Heart left ventricle (tissue), 16 donors: Measurements from ENCODE around the gene COLEC12. TPM values are rescaled to one million over a fixed set of nuclear protein-coding genes. Genes with fewer than 3 reads are reported as not detected.

ENCODE experiments used
- ATAC-seq, 4 donors: fragments of 200-7000 bp; cut with Tn5 transposase; one replicate each; pipeline ENCODE4 v1.9.1; 2020 to 2022; ENCODE audit warnings: moderate library complexity in 4 of 4, mild to moderate bottlenecking in 3 of 4, moderate number of reproducible peaks in 1 of 4
- DNase-seq, 5 donors: peaks; one replicate each; pipeline ENCODE4 v3.0.0-alpha.2; 2020
- H3K27ac ChIP-seq, 12 donors: fragments of 200-600 bp; sonication (generic) in 4 of 12; one replicate each; pipeline versions ENCODE4 v1.5.0 to v1.8.0; 2016 to 2022; ENCODE audit warnings: mild to moderate bottlenecking in 2 of 12
- H3K27me3 ChIP-seq, 9 donors: fragments of 200-600 bp; sonication (generic) in 2 of 9; one replicate each; pipeline versions ENCODE4 v1.5.1 to v1.8.0; 2016 to 2022; ENCODE audit warnings: mild to moderate bottlenecking in 3 of 9
- H3K36me3 ChIP-seq, 9 donors: fragments of 200-600 bp; sonication (generic) in 2 of 9; one replicate each; pipeline versions ENCODE4 v1.5.0 to v1.8.0; 2018 to 2022; ENCODE audit warnings: mild to moderate bottlenecking in 2 of 9
- H3K4me1 ChIP-seq, 12 donors: fragments of 200-600 bp; sonication (generic) in 4 of 12; one replicate each; pipeline versions ENCODE4 v1.5.0 to v1.8.0; 2016 to 2022; ENCODE audit warnings: mild to moderate bottlenecking in 3 of 12
- H3K4me3 ChIP-seq, 12 donors: fragments of 200-600 bp; sonication (generic) in 4 of 12; one replicate each; pipeline versions ENCODE4 v1.5.0 to v1.8.0; 2017 to 2022; ENCODE audit warnings: mild to moderate bottlenecking in 9 of 12, moderate library complexity in 4 of 12
- H3K9me3 ChIP-seq, 12 donors: fragments of 200-600 bp; sonication (generic) in 4 of 12; one replicate each; pipeline versions ENCODE4 v1.5.0 to v1.8.0; 2016 to 2022; ENCODE audit warnings: mild to moderate bottlenecking in 1 of 12
- POLR2A ChIP-seq, 2 donors: fragments of 450-650 bp; IDR thresholded peaks; one replicate each; pipeline ENCODE4 v1.6.1; 2017; ENCODE audit warnings: antibody characterized with exemption in 2 of 2, mild to moderate bottlenecking in 2 of 2, moderate library complexity in 2 of 2
- WGBS, 4 donors: extraction: QIAGEN DNeasy Blood & Tissue Kit in 2 of 4; methylation state at CpG; one replicate each; pipeline versions ENCODE4 v1.1.5 to v1.1.7; 2013 to 2018; 5-methylcytosine and 5-hydroxymethylcytosine counted together
- intact Hi-C, 10 donors: fragments of 100-400 bp; cut with DNase I; formaldehyde crosslinking; loops; one replicate each; pipeline versions ENCODE4 v1.11.1 to v1.14.2; 2022
- polyA plus RNA-seq, 2 donors: library from polyadenylated mRNA; stranded (reverse); fragments of 200-250 nt; gene quantifications; one replicate each; pipeline ENCODE4 v1.2.3, GENCODE V29; 2013
- total RNA-seq, 9 donors: library from RNA; depleted of rRNA in 2 of 9; stranded (reverse); fragments of >200 nt in 2 of 9; fragmentation: NEBNext Ultra II Directional in 3 of 9; extraction: Animal tissue kit (Norgen Biotek cat#: 25700) in 3 of 9; gene quantifications; one replicate each; pipeline versions ENCODE4 v1.1.0 to v1.2.4, GENCODE V29; 2016 to 2023
- TF ChIP-seq, protein P1 (sequence below), 12 donors: fragments of 200-600 bp; sonication (generic) in 4 of 12; IDR thresholded peaks; one replicate each; pipeline versions ENCODE4 v1.5.0 to v1.8.0; 2018 to 2022; ENCODE audit warnings: antibody characterized with exemption in 12 of 12, mild to moderate bottlenecking in 5 of 12
- donor health status: ischemic (EF 13 %, LVEDD 7.1; RV severe dilation, severe dysfunction).
- donor health status: healthy with polysubstance abuse.
- donor health status: DM: no; HTN: yes; CAD: no.
- donor health status: DM: no; HTN: no; CAD: no.
- donor health status: ischemic (EF 25% LVEDD 6.9; RV normal size, moderate dysfunction).
- donor health status: ischemic (EF 25% LVEDD 5.7; RV mildly dilated, moderate dysfunction).
- donor health status: healthy.
- donor health status: DM: yes; HTN: yes; CAD: no.
- donor health status: ischemic (EF 35%, LVEDD 5.7; RV mildly dilated, moderate dysfunction).
- donor health status: nonischemic (EF 11% LVEDD 7.7; RV severe dilation, severe dysfunction).
- donor health status: DM: yes; HTN: yes; CAD: no.
- donor health status: PGD.
- donor health status: ischemic (EF 29% LVEDD 5.4; RV normal size, mild dysfunction).
- donor health status: nonischemic (EF 23%, LVEDD 6.1; RV moderate dilation, normal function).

Gene COLEC12
- total and polyA plus RNA-seq, 11 donors: 2.2 to 35.9 (median 7.9) TPM

DNA sequence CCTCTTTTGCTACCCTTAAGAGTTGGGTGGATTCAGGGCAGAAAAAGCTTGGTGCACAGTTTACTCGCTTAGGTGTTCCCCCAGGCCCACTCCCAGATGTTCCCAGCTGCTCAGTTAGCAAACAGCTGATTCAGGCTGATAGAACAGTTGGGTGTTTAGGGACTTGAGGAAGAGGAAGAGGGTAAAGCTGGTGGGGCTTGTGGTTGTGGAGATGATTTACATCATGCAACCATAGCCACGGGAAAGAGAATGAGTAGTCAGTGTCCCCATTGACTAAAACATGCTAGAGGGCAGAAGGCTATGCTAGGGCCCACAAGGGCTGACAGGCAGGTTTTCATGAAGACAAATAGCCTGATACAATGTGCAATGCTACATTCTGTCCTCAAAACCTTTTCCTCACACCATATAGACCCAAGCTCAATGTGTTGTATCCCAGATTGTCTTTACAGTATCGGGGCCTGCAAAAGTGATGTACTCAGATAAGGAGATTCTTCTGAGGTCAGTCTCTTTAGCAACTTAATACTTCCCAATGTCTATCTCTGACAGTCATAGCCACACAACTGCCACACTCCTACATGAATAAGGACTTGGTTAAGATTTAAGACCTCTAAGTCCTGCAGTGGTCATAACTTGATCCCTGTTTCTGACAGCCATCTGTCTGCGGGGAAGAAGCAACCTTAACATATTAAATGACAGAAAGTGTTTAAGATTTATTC, 15.6 kb downstream of the COLEC12 start:
- TF ChIP-seq, protein P1, sequence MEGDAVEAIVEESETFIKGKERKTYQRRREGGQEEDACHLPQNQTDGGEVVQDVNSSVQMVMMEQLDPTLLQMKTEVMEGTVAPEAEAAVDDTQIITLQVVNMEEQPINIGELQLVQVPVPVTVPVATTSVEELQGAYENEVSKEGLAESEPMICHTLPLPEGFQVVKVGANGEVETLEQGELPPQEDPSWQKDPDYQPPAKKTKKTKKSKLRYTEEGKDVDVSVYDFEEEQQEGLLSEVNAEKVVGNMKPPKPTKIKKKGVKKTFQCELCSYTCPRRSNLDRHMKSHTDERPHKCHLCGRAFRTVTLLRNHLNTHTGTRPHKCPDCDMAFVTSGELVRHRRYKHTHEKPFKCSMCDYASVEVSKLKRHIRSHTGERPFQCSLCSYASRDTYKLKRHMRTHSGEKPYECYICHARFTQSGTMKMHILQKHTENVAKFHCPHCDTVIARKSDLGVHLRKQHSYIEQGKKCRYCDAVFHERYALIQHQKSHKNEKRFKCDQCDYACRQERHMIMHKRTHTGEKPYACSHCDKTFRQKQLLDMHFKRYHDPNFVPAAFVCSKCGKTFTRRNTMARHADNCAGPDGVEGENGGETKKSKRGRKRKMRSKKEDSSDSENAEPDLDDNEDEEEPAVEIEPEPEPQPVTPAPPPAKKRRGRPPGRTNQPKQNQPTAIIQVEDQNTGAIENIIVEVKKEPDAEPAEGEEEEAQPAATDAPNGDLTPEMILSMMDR (IDR thresholded peaks at IDR 0.05): no peak
- no peak for TF ChIP-seq POLR2A (IDR thresholded peaks at IDR 0.05)
- H3K4me3 ChIP-seq: no peak overlapping the region
- H3K4me1 ChIP-seq: peaks cover 0 to 16% (median 0%) of the 10 kb centered on the region in 12 donors
- H3K27ac ChIP-seq: no peak overlapping the region
- no peak for DNase-seq
- intact Hi-C loops: no loop called here
- no peaks in the 10 kb centered on the region for H3K36me3 ChIP-seq
- WGBS, 4 donors: 69 to 82% (median 77%) methylated on average over 4 of the region's 4 CpGs
- peak in 3 of 4 donors; percentile 64 to 70 (median 70) for ATAC-seq
- H3K9me3 ChIP-seq: peaks cover 0 to 10% (median 0%) of the 10 kb centered on the region in 12 donors
- H3K27me3 ChIP-seq: no peaks in the 10 kb centered on the region

DNA sequence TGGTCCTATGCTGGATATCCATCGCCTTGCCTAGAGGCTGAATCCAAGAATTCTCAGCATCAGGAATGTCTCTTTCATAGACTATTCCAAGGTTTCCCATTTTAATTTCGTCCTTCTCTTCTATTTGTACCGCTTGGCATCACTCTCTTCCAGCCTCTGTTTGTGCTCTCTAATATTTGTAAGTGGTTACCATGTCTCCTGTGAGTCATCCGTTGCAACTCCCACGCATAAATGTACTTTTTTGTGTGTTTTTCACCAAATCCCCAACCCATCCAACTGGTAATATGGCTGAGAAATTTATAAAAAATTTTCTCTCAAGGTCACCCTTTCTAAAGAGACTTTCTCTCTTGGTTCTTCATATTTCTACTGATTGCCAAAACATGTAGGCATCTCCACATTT, 21.8 kb downstream of the COLEC12 start:
- no peak overlapping the region for H3K4me3 ChIP-seq
- H3K4me1 ChIP-seq: peaks cover 0 to 33% (median 6%) of the 10 kb centered on the region in 12 donors
- DNase-seq (no peak), ATAC-seq (peak in 3 of 4 donors; percentile 17 to 66 (median 35))
- no peaks in the 10 kb centered on the region for H3K27me3 ChIP-seq
- TF ChIP-seq POLR2A (IDR thresholded peaks at IDR 0.05): no peak
- TF ChIP-seq, protein P1 (IDR thresholded peaks at IDR 0.05): no peak
- WGBS, 4 donors: 73 to 90% (median 84%) methylated on average over 5 of the region's 5 CpGs
- no peaks in the 10 kb centered on the region for H3K9me3 ChIP-seq
- no peaks in the 10 kb centered on the region for H3K36me3 ChIP-seq
- peak overlapping the region in 8 of 12 donors; percentile 2 to 58 (median 16) for H3K27ac ChIP-seq
- intact Hi-C loops: loop anchor here in 3 of 10 donors (10.0 kb wide), 3 partner anchors 96 to 184 kb away; no protein-coding TSS in a partner anchor

DNA sequence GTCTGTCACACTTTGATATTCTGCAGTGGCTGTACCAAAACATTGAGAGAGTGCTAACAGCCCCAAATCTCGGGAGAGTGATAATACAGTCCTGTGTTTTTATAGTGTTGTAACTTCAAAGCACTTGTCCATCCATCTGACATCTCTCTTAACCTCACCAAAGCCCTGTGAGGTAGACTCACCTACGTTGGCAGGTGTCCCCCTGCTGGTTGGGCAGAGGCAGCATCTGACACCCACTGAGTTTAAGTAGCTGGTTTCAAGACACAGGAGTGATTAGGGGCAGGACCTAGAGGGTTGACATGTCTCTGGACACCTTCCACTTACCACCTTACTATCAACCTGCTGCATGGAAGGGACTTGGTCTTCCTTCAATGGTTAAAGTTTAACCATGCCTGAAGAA, 22.9 kb downstream of the COLEC12 start:
- ATAC-seq (no peak), DNase-seq (no peak)
- no peak overlapping the region for H3K4me3 ChIP-seq
- H3K27me3 ChIP-seq: no peaks in the 10 kb centered on the region
- H3K9me3 ChIP-seq: no peaks in the 10 kb centered on the region
- H3K4me1 ChIP-seq: peaks cover 0 to 33% (median 6%) of the 10 kb centered on the region in 12 donors
- no peaks in the 10 kb centered on the region for H3K36me3 ChIP-seq
- H3K27ac ChIP-seq: peak overlapping the region in 1 of 12 donors; percentile 58
- 25 to 64% (median 50%) methylated on average over 2 of the region's 2 CpGs for WGBS, 4 donors
- intact Hi-C loops: loop anchor here in 3 of 10 donors (10.0 kb wide), 3 partner anchors 97 to 183 kb away; no protein-coding TSS in a partner anchor
- TF ChIP-seq, protein P1 (IDR thresholded peaks at IDR 0.05): peak in 1 of 12 donors; percentile 12
- TF ChIP-seq POLR2A (IDR thresholded peaks at IDR 0.05): no peak

DNA sequence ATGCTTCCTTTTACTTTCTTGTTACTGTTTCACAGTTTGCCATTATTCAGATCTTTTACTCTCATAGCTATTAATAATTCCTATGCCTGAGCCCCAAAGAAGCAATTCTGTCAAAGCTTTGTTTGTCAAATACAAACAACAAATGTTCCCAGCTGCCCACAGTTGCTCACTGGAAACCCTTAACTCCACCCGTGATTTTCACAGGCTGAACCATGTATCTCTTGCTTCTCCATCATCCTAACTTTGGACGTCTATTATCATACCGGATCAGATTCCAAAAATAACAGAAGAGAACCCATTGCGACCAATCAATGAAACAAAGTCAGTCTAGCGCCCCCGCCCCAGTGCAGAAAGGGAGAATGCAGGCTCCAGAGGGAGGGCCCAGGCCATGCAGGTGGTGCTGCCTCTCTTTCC, 24.2 kb downstream of the COLEC12 start:
- ATAC-seq (peak in 1 of 4 donors; percentile 26), DNase-seq (no peak)
- 63 to 69% (median 66%) methylated on average over 6 of the region's 6 CpGs for WGBS, 4 donors
- Histone ChIP-seq H3K4me3 (no peak overlapping the region), H3K4me1 (peaks cover 0 to 38% (median 6%) of the 10 kb centered on the region in 12 donors), H3K36me3 (no peaks in the 10 kb centered on the region), H3K27ac (peak overlapping the region in 7 of 12 donors; percentile 38 to 68 (median 60)), H3K27me3 (peaks cover 0 to 6% (median 0%) of the 10 kb centered on the region in 9 donors), H3K9me3 (no peaks in the 10 kb centered on the region)
- intact Hi-C loops: loop anchor here in 3 of 10 donors (10.0 kb wide), 3 partner anchors 99 to 181 kb away; no protein-coding TSS in a partner anchor
- no peak for TF ChIP-seq POLR2A (IDR thresholded peaks at IDR 0.05)
- TF ChIP-seq, protein P1 (IDR thresholded peaks at IDR 0.05): no peak
